ENCODE measurements around the gene SH3BGRL2. TPM values are rescaled to one million over a fixed set of nuclear protein-coding genes. Genes with fewer than 3 reads are reported as not detected.
"Not testable (repeated sequence)": the region's sequence is repeated elsewhere in the genome, so short reads cannot be mapped to it uniquely, and the experiment has no call there.

SH3BGRL2 gene
- total RNA-seq, 4 donors from 2014 or later, result 25.5 to 65.3 (median 48.8) TPM

- Histone ChIP-seq H3K27me3 (no peaks in the 10 kb centered on the region), H3K36me3 (no peaks in the 10 kb centered on the region)
These were observed 16.5 kb upstream of the SH3BGRL2 start for GRCh38 chr6:79614326-79615305.

GRCh38 chr6:79617518-79617941 lies 13.6 kb upstream of the SH3BGRL2 start:
- H3K4me3 ChIP-seq, result no peak overlapping the region
- H3K4me1 ChIP-seq, result no peaks in the 10 kb centered on the region
- H3K36me3 ChIP-seq, result no peaks in the 10 kb centered on the region
- H3K27ac ChIP-seq, result no peak overlapping the region
- no peaks in the 10 kb centered on the region for H3K9me3 ChIP-seq
- no peak for DNase-seq (ENCODE audit: low spot score in 2 of 2)
- 92 to 98% methylated on average over 1 of the region's 1 CpG for WGBS, 2 donors
- TF ChIP-seq, protein P1, sequence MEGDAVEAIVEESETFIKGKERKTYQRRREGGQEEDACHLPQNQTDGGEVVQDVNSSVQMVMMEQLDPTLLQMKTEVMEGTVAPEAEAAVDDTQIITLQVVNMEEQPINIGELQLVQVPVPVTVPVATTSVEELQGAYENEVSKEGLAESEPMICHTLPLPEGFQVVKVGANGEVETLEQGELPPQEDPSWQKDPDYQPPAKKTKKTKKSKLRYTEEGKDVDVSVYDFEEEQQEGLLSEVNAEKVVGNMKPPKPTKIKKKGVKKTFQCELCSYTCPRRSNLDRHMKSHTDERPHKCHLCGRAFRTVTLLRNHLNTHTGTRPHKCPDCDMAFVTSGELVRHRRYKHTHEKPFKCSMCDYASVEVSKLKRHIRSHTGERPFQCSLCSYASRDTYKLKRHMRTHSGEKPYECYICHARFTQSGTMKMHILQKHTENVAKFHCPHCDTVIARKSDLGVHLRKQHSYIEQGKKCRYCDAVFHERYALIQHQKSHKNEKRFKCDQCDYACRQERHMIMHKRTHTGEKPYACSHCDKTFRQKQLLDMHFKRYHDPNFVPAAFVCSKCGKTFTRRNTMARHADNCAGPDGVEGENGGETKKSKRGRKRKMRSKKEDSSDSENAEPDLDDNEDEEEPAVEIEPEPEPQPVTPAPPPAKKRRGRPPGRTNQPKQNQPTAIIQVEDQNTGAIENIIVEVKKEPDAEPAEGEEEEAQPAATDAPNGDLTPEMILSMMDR (IDR thresholded peaks at IDR 0.05), result no peak
- no peak for TF ChIP-seq EP300 (IDR thresholded peaks at IDR 0.05)
- TF ChIP-seq POLR2A (IDR thresholded peaks at IDR 0.05), result no peak
- no peaks in the 10 kb centered on the region for H3K27me3 ChIP-seq

More at GRCh38 chr6:79614326-79615305, 16.5 kb upstream of the SH3BGRL2 start:
- TF ChIP-seq EP300 (IDR thresholded peaks at IDR 0.05) (no peak), POLR2A (IDR thresholded peaks at IDR 0.05) (no peak)
- TF ChIP-seq, protein P1 (IDR thresholded peaks at IDR 0.05), result no peak
- DNase-seq (ENCODE audit: low spot score in 2 of 2), result no peak
- 82 to 89% methylated on average over 6 to 7 of the region's 7 CpGs for WGBS, 2 donors
- no peak overlapping the region for H3K4me3 ChIP-seq
- H3K27ac ChIP-seq, result no peak overlapping the region
- H3K4me1 ChIP-seq, result no peaks in the 10 kb centered on the region
- H3K9me3 ChIP-seq, result no peaks in the 10 kb centered on the region

DNA sequence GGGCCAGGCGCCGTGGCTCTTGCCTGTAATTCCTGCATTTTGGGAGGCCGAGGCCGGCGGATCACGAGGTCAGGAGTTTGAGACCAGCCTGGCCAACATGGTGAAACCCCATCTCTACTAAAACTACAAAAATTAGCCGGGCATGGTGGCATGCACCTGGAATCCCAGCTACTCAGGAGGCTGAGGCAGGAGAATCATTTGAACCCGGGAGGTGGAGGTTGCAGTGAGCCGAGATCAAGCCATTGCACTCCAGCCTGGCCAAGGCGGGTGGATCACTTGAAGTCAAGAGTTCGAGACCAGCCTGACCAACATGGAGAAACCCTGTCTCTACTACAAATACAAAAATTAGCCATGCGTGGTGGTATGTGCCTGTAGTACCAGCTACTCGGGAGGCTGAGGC lies 12.7 kb upstream of the SH3BGRL2 start:
- 90 to 93% methylated on average over 13 of the region's 13 CpGs for WGBS, 2 donors
- not testable (repeated sequence) for DNase-seq (ENCODE audit: low spot score in 2 of 2); H3K36me3 ChIP-seq; H3K9me3 ChIP-seq; H3K4me3 ChIP-seq; H3K4me1 ChIP-seq; H3K27ac ChIP-seq; H3K27me3 ChIP-seq

DNA sequence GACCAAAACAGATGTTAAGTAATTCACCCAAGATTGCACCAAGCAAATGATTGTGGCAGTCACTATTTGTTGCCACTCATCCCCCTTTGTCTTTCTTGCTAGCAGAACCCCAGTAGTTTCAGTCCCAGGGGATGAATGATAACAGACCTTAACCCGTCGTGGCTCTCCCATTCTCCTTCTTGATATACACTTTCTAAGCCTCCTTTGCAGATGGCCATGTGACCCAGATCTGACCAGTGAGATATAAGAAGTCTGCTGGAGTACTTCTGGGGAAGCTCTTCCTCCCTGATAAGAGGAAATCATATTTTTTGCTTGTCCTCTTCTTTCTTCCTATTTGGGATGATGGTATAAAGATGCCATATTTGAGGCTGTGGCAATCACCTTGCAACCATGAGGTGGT lies 9.6 kb upstream of the SH3BGRL2 start:
- 82% methylated on average over 2 of the region's 2 CpGs for WGBS, 2 donors
- no peaks in the 10 kb centered on the region for H3K27me3 ChIP-seq
- DNase-seq (ENCODE audit: low spot score in 2 of 2), result no peak
- H3K27ac ChIP-seq, result no peak overlapping the region
- H3K4me3 ChIP-seq, result no peak overlapping the region
- H3K9me3 ChIP-seq, result no peaks in the 10 kb centered on the region
- H3K36me3 ChIP-seq, result no peaks in the 10 kb centered on the region
- no peaks in the 10 kb centered on the region for H3K4me1 ChIP-seq
- no peak for TF ChIP-seq EP300 (IDR thresholded peaks at IDR 0.05)
- TF ChIP-seq, protein P1 (IDR thresholded peaks at IDR 0.05), result no peak
- no peak for TF ChIP-seq POLR2A (IDR thresholded peaks at IDR 0.05)

DNA sequence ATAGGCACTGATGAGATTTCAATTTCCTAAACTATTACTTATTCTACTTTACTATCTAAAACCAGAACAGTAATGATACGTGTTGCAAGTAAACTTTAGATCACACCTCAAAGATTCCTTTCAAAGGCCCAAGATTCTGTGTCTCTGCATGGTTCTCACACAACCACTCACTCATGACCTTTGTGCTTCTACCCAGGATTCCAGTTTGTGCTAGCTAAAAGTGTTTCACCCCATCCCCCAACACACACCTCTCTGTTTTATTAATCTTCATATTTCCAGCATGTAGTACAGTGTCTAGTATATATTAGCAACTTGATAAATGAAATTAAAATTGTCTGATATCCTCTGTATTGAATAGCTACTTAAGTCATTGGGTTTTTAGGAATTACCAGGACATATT lies 8.8 kb upstream of the SH3BGRL2 start:
- H3K36me3 ChIP-seq, result no peaks in the 10 kb centered on the region
- TF ChIP-seq, protein P1 (IDR thresholded peaks at IDR 0.05), result no peak
- TF ChIP-seq EP300 (IDR thresholded peaks at IDR 0.05), result no peak
- no peak for TF ChIP-seq POLR2A (IDR thresholded peaks at IDR 0.05)
- DNase-seq (ENCODE audit: low spot score in 2 of 2), result no peak
- H3K27ac ChIP-seq, result no peak overlapping the region
- no peaks in the 10 kb centered on the region for H3K4me1 ChIP-seq
- H3K9me3 ChIP-seq, result no peaks in the 10 kb centered on the region
- H3K27me3 ChIP-seq, result no peaks in the 10 kb centered on the region
- no peak overlapping the region for H3K4me3 ChIP-seq
- 85 to 97% methylated on average over 1 of the region's 1 CpG for WGBS, 2 donors
